Lower leg skin (tissue), 3 donors: ENCODE results near the gene TRAF2.

Experiments used
- POLR2A ChIP-seq, 2 donors: fragments of 450-650 bp; IDR thresholded peaks; one replicate each; pipeline ENCODE4 v1.6.1; 2016 to 2017; ENCODE audit warnings: antibody characterized with exemption in 2 of 2, mild to moderate bottlenecking in 1 of 2, moderate library complexity in 1 of 2
- TF ChIP-seq, protein P1 (sequence below), 3 donors: fragments of 450-650 bp; IDR thresholded peaks; one replicate each; pipeline ENCODE4 v1.5.1; 2016; ENCODE audit warnings: antibody characterized with exemption in 3 of 3, mild to moderate bottlenecking in 3 of 3, moderate library complexity in 2 of 3

DNA sequence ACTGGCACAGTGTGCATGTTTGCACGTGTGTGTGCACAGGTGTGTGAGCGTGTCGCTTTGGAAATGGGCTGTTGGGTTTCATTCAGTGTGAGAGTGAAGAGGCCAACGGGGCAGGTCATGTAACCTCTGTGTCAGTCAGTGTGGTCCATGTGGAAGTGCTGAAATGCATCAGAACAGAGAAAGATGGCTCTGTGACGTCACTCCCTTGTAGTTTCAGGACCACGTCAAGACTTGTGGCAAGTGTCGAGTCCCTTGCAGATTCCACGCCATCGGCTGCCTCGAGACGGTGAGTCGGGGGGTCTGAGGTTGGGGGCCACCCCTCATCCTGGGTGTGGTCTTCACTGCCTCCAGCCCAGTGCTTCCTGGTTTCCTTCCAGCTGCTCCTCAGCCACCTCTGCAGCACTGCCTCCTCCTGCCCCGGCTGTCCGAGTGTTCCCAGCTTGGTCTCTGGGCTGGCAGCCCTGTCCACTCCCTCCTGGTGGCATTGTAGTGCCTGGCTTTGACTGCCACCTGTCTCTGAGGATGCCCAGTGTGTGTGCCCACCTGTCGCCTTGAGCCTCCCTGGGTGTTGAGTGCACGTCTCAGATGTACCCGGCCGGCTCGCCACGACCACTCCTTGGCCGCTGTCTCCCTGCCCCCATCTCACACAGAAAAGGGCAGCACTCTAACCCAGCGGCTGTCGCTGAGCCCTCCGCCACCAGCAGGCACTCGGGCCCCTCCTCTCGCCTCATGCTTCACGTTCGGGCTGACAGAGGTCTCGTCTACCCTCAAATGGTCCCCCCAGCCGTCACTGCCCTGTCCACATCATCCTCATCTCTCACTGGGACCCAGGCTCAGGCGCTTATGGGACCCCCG is 30.2 kb downstream of the TRAF2 start:
- TF ChIP-seq, protein P1, sequence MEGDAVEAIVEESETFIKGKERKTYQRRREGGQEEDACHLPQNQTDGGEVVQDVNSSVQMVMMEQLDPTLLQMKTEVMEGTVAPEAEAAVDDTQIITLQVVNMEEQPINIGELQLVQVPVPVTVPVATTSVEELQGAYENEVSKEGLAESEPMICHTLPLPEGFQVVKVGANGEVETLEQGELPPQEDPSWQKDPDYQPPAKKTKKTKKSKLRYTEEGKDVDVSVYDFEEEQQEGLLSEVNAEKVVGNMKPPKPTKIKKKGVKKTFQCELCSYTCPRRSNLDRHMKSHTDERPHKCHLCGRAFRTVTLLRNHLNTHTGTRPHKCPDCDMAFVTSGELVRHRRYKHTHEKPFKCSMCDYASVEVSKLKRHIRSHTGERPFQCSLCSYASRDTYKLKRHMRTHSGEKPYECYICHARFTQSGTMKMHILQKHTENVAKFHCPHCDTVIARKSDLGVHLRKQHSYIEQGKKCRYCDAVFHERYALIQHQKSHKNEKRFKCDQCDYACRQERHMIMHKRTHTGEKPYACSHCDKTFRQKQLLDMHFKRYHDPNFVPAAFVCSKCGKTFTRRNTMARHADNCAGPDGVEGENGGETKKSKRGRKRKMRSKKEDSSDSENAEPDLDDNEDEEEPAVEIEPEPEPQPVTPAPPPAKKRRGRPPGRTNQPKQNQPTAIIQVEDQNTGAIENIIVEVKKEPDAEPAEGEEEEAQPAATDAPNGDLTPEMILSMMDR (IDR thresholded peaks at IDR 0.05): no peak
- TF ChIP-seq POLR2A (IDR thresholded peaks at IDR 0.05): no peak
